DOHH2 (cell line): ENCODE data around the gene GPR132.

Experiments used
- EZH2phosphoT487 ChIP-seq: fragments of 200-600 bp; sonication (generic); IDR thresholded peaks from 2 replicates; pipeline ENCODE4 v1.6.1; 2017; ENCODE audit warnings: borderline replicate concordance, mild to moderate bottlenecking, antibody characterized with exemption, low read length, moderate library complexity, mixed read lengths
- TF ChIP-seq, protein P1 (sequence below): fragments of 200-600 bp; sonication (generic); IDR thresholded peaks from one replicate; pipeline ENCODE4 v1.5.1; 2014; ENCODE audit warnings: antibody characterized with exemption, mild to moderate bottlenecking, low read depth, low read length; ENCODE audit not compliant: poor library complexity, severe bottlenecking

DNA sequence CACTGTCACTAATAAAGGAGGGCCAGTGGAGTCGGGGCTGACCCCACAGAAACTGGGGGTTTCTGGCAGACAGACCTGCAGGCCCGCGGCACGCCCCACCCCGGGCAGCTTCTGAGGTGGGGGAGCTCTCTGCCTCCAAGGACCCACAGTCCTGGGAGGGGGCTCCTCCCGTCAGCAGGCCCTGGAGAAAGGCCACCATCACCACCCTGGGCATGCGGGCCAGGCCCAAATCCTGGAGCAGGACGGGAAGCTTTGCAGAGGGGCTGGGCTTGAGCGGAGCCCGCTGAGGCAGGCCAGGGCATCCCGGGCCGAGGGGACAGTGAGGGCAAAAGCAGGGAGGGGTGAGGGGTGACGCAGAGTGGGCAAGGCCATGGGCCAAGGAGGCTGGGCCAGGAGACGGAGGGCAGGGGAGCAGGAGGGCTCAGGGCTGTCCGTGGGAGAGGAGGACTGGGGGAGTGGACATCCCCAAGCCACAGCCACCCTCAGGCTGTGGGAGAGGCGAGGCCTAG is 11.1 kb upstream of the GPR132 start:
- TF ChIP-seq, protein P1, sequence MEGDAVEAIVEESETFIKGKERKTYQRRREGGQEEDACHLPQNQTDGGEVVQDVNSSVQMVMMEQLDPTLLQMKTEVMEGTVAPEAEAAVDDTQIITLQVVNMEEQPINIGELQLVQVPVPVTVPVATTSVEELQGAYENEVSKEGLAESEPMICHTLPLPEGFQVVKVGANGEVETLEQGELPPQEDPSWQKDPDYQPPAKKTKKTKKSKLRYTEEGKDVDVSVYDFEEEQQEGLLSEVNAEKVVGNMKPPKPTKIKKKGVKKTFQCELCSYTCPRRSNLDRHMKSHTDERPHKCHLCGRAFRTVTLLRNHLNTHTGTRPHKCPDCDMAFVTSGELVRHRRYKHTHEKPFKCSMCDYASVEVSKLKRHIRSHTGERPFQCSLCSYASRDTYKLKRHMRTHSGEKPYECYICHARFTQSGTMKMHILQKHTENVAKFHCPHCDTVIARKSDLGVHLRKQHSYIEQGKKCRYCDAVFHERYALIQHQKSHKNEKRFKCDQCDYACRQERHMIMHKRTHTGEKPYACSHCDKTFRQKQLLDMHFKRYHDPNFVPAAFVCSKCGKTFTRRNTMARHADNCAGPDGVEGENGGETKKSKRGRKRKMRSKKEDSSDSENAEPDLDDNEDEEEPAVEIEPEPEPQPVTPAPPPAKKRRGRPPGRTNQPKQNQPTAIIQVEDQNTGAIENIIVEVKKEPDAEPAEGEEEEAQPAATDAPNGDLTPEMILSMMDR: no peak
- no peak for TF ChIP-seq EZH2phosphoT487
